ENCODE results near the gene SLC22A13.

Gene SLC22A13

GRCh38 chr3:38253704-38254103 is 11.9 kb upstream of the SLC22A13 start:
- no peaks in the 10 kb centered on the region for H3K27me3 ChIP-seq (ENCODE audit: low read depth, low read length)
- H3K9me3 ChIP-seq (ENCODE audit: insufficient read depth, low read length): no peaks in the 10 kb centered on the region
- H3K9ac ChIP-seq (ENCODE audit: low read length): no peak overlapping the region
- TF ChIP-seq CTCF (IDR thresholded peaks at IDR 0.05; ENCODE audit: low read depth, low read length): no peak
- TF ChIP-seq EZH2phosphoT487 (IDR thresholded peaks at IDR 0.05; ENCODE audit: low read depth): no peak
- no peak overlapping the region for H3K4me3 ChIP-seq (ENCODE audit: low read length)
- no peaks in the 10 kb centered on the region for H3K79me2 ChIP-seq (ENCODE audit: low read length)
- no peak overlapping the region for H3K4me2 ChIP-seq (ENCODE audit: low read length)
- H2AFZ ChIP-seq (ENCODE audit: low read depth, low read length): no peak overlapping the region
- H3K4me1 ChIP-seq (ENCODE audit: low read length): no peaks in the 10 kb centered on the region
- H4K20me1 ChIP-seq (ENCODE audit: insufficient read depth, low read length): 0 out of 2 replicates have a peak, but pooled peaks cover 7% of the 10 kb centered on the region
- H3K27ac ChIP-seq (ENCODE audit: low read length): no peak overlapping the region
- H3K36me3 ChIP-seq (replicated peaks; ENCODE audit: low read depth, low read length): peaks cover 70% of the 10 kb centered on the region

- peaks cover 62% of the 10 kb centered on the region for H3K36me3 ChIP-seq (replicated peaks; ENCODE audit: low read depth, low read length)
These were observed 10.7 kb upstream of the SLC22A13 start for GRCh38 chr3:38254872-38255271.

GRCh38 chr3:38255627-38256026 is 10.0 kb upstream of the SLC22A13 start:
- 0 out of 2 replicates have a peak, but pooled peaks cover 7% of the 10 kb centered on the region for H4K20me1 ChIP-seq (ENCODE audit: insufficient read depth, low read length)
- H3K9ac ChIP-seq (ENCODE audit: low read length): no peak overlapping the region
- H3K4me2 ChIP-seq (ENCODE audit: low read length): no peak overlapping the region
- no peaks in the 10 kb centered on the region for H3K9me3 ChIP-seq (ENCODE audit: insufficient read depth, low read length)
- H3K4me3 ChIP-seq (ENCODE audit: low read length): no peak overlapping the region
- no peak overlapping the region for H3K27ac ChIP-seq (ENCODE audit: low read length)
- H3K36me3 ChIP-seq (replicated peaks; ENCODE audit: low read depth, low read length): peaks cover 62% of the 10 kb centered on the region
- no peaks in the 10 kb centered on the region for H3K27me3 ChIP-seq (ENCODE audit: low read depth, low read length)
- H2AFZ ChIP-seq (ENCODE audit: low read depth, low read length): no peak overlapping the region
- no peaks in the 10 kb centered on the region for H3K4me1 ChIP-seq (ENCODE audit: low read length)
- no peaks in the 10 kb centered on the region for H3K79me2 ChIP-seq (ENCODE audit: low read length)
- TF ChIP-seq EZH2phosphoT487 (IDR thresholded peaks at IDR 0.05; ENCODE audit: low read depth) (no peak), CTCF (IDR thresholded peaks at IDR 0.05; ENCODE audit: low read depth, low read length) (no peak)

More at GRCh38 chr3:38254872-38255271, 10.7 kb upstream of the SLC22A13 start:
- Histone ChIP-seq H2AFZ (ENCODE audit: low read depth, low read length) (no peak overlapping the region), H3K4me2 (ENCODE audit: low read length) (no peak overlapping the region), H3K9ac (ENCODE audit: low read length) (no peak overlapping the region), H3K9me3 (ENCODE audit: insufficient read depth, low read length) (no peaks in the 10 kb centered on the region), H3K4me1 (ENCODE audit: low read length) (no peaks in the 10 kb centered on the region), H3K4me3 (ENCODE audit: low read length) (no peak overlapping the region), H3K27me3 (ENCODE audit: low read depth, low read length) (no peaks in the 10 kb centered on the region), H3K79me2 (ENCODE audit: low read length) (no peaks in the 10 kb centered on the region), H3K27ac (ENCODE audit: low read length) (no peak overlapping the region), H4K20me1 (ENCODE audit: insufficient read depth, low read length) (0 out of 2 replicates have a peak, but pooled peaks cover 7% of the 10 kb centered on the region)
- no peak for TF ChIP-seq CTCF (IDR thresholded peaks at IDR 0.05; ENCODE audit: low read depth, low read length)
- no peak for TF ChIP-seq EZH2phosphoT487 (IDR thresholded peaks at IDR 0.05; ENCODE audit: low read depth)

GRCh38 chr3:38257583-38257982 is 8.0 kb upstream of the SLC22A13 start:
- H3K4me1 ChIP-seq (ENCODE audit: low read length): no peaks in the 10 kb centered on the region
- no peak overlapping the region for H3K4me2 ChIP-seq (ENCODE audit: low read length)
- H3K27me3 ChIP-seq (ENCODE audit: low read depth, low read length): no peaks in the 10 kb centered on the region
- H3K27ac ChIP-seq (ENCODE audit: low read length): no peak overlapping the region
- H3K36me3 ChIP-seq (replicated peaks; ENCODE audit: low read depth, low read length): peaks cover 44% of the 10 kb centered on the region
- H4K20me1 ChIP-seq (ENCODE audit: insufficient read depth, low read length): 0 out of 2 replicates have a peak, but pooled peaks cover 7% of the 10 kb centered on the region
- TF ChIP-seq CTCF (IDR thresholded peaks at IDR 0.05; ENCODE audit: low read depth, low read length) (no peak), EZH2phosphoT487 (IDR thresholded peaks at IDR 0.05; ENCODE audit: low read depth) (no peak)
- H3K79me2 ChIP-seq (ENCODE audit: low read length): no peaks in the 10 kb centered on the region
- no peaks in the 10 kb centered on the region for H3K9me3 ChIP-seq (ENCODE audit: insufficient read depth, low read length)
- H2AFZ ChIP-seq (ENCODE audit: low read depth, low read length): no peak overlapping the region
- no peak overlapping the region for H3K9ac ChIP-seq (ENCODE audit: low read length)
- no peak overlapping the region for H3K4me3 ChIP-seq (ENCODE audit: low read length)

Data from OCI-LY3 (cell line).